DMS53 treated with DMSO at 0.1 percent for 48 hours (cell line): ENCODE data around the gene SNCB.

Source experiments
- DNase-seq: peaks from one replicate; lab custom pipeline; 2025; ENCODE audit not compliant: unreplicated experiment; lab: John Stamatoyannopoulos, UW

Gene SNCB

DNA sequence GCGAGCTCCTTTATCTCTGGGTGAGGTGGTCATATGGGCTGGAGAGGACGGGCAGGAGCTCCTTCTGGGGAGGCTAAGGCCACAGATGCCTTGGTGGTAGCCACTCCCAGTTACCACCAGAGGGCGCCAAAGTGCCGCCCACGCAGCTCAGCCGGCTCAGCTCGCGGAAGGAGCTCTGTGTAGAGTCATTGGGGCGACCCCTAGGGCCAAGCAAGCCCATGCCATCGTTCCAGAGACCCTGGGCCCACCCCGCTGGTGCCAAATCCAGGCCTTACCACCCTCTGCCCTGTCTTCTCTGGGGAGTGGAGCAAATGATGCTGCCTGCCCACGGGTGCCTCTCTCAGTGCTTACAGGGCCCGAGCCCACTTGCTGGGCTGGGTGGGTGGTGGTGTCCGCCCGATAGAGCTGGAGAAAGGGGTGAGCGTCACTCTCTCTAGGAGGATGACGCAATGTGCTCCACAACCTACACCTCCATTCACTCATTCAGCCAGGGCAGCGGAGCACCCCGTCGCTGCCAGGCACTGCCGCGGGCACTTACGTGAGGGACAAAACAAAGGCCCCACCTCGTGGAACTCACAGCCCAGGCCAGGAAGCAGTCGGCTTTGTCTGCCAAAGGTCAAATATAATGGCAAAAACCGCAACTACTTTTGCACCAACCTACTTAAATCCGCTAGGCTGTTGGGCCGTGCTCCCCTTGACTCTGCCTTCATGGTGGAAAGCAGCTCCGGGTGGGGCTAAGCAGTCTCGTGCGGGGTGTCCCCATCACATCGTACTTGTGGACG is 30.7 kb upstream of the SNCB start:
- peak; percentile 74 for DNase-seq

DNA sequence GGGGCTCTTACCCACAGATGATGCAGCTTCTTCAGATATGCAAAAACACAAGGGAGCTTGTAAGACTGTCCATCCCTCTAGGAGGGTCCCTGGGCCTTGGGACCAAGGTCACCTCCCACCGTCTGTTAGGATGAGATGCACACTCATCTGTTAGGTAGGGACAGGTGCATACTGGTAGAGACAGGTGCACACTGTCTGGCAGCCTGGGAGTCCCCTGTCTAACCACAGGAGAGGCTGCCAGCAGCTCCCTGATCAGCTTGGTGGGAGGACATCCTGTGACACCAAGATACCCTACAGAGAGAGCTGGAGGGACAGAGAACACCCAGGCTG is 30.2 kb upstream of the SNCB start:
- DNase-seq: peak; percentile 58

DNA sequence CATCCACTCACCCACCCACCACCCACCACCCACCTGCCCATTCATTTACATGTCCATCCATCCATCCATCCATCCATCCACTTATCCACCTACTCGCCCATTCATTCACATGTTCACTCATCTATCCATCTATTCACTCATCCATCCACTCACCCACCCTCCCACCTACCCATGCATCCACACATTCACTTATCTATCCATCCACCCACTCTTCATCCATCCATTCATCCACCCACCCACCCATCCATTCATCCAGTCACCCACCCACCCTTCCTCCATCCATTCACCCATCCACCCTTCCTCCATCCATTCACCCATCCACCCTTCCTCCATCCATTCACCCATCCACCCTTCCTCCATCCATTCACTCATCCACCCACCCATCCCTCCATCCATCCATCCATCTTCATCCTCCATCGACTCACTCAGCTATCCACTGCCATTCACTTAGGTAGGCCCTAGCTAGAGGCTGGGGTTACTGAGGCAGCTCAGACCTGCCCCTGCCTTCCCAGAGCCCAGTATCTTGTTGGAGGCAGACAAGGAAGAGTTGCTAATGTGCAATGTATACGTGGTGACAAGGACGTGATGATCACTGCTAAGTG is 29.6 kb upstream of the SNCB start:
- no peak for DNase-seq

DNA sequence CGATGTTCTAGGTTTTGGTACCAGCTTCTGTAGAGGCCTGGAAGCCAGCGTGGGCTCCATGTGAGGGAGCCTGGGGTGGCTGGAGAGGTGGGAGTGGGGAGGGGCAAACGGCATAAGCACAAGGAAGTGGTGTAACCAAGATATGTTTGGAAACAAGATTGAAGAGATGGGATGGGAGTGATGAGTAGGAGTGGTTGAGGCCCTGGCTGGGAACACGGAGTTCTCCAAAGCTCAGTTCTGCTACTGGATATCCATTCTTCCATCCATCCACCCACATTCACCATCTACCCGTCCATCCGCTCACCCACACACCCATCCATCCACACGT is 29.1 kb upstream of the SNCB start:
- DNase-seq: no peak

DNA sequence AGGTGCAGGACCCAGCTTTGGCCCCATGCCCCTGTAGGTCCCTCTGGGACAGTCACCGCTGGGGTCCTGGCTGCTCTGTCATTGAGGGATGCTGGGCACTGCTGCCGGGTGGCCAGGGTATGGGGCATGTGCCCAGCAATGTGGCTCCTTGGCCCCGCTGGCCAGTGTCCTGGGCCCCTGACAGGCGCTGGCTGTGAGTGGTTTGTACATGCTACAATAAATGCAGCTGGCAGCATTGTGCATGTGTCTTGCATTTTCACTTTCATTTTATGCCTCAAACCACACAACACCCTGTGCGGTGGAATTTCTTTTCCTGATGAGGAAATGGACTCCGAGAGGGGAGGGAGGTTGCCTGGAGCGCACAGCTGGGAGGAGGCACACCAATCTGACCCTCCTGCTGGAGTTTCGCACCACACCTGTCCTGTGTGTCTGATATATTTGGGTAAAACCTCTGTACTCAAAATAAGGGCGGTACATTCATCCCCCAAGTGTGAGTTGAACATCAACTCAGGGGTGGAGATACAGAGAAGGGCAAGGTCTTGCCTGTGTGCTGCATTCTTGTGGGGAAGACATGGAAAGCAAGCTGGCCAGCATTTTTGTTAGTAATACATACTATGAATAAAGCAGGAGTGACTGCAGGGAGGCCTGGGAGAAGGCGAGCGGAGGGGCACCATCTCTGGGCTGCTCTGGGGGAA is 28.6 kb upstream of the SNCB start:
- DNase-seq: no peak

DNA sequence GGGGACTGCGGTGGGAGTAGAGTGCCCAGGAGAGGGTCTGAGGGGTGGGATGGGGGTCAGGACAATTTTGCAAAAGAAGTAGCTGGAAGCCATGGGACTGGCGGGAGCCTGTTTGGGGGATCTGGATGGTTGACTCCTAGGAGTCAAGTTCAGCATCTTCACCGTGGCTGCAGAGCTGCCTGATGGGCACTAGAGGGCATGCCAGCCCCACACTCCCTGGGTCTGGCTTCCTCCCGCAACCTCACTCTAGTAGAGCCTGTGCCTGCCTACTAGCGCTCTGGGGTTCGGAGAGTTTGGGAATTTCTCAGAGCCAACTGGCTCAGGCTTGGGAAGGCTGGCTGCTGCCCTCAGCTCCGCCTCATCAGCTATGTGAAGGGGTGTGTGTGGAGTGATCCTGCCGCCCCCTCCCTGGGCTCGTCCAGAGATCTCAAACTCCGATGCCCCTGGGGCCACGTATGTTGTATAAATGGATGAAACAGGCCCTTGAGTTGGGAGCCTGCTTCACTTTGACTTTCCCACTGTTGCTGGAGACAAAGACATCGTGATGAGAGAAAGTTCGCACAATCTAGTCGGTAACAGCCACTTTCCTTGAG is 27.8 kb upstream of the SNCB start:
- peak; percentile 32 for DNase-seq

DNA sequence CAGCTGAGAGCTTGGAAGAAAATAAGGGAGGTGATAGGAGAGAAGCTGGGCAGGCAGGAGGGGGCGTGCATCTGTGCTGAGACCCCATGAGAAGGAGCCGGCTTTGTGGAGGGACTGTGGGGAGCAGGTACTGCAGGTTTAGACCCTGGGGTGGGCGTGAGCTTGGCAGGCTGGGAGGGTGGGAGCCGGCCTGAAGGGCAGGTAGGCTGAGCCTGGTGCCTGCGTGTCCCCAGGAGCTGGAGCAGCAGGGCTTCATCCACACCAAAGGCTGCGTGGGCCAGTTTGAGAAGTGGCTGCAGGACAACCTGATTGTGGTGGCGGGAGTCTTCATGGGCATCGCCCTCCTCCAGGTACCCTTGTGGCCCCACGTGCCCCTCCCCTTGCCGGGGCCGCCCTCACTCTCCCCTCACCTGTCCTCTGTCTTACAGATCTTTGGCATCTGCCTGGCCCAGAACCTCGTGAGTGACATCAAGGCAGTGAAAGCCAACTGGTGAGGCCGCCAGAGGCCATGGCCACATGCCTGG is 26.2 kb upstream of the SNCB start:
- DNase-seq: no peak

DNA sequence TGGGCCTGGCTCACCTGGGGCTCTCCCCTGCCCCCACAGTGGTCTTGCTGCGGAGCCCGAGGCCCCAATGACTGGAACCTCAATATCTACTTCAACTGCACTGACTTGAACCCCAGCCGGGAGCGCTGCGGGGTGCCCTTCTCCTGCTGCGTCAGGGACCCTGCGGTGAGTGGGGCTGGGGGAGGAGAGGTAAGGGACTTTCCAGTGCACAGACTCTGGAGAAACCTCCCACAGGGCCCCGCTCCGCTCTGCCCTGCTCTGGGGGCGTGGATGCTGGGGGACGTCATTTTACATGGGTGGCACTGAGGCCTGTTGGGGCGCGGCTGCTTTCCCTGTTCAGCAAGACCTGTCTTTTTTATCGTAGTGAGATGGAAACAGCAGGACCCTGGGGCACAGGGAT is 24.5 kb upstream of the SNCB start:
- DNase-seq: no peak

DNA sequence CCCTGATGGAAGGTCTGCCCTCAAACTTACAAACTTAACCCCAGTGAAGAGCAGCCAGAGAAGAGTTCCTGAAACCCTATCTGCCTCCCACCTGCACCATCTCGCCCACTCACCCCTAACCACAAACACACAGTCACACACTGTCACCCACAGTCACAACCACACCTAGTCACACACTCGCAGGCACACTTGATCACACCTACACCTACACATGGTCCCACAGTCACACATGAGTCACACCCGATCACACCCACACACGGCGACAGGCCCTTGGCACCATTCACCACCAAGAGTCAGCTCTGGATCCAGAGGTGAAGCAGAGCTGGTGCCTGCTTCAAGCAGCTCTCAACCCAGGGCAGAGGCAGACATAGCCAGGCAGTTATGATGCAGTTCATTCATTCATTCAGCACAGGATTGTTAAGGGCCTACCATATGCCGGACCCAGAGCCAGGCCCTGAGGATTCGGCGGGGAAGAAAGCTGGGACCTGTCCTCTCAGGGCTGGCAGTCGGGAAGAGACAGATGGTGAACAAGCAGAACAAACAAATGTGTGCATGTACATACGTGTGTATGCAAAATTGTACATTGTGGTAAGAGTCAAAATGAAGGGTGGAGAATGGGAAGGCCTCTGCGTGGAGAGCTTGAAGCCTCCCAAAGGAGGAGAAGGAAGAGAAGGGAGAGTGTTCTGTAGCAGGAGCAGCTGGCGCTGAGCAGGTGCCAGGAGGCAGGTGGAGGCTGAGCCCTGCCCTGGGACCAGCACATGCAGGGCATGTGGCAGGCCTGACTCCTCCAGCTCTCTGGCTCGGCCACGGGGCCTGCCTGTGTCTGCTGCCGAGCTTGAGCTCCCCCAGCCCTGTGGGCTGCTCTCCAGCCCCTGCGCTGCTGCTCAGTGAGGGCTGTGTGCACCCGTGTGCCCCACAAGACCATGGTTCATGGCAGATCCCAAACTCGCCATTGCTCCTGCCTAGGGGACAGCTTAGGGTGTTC is 23.4 kb upstream of the SNCB start:
- DNase-seq: peak; percentile 3

DNA sequence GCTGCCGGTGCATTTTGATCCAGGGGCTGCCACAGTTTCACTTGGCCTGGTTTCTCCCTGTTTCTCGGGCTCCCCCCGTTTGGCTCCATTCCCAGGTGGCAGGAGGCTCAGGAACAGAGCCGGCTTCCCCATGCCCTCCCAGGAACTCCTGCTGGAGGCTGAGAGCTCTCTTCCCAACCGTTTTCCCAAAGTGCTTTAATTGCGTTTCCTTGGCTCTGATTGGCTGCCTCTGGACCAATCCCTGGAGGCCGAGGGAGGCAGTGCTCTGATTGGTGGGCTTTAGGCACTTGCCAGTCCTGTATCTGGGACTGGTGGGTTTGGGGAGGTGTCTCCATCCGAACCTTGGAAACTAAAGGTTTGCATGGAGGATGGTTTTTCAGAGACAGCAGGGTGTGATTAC is 21.8 kb upstream of the SNCB start:
- no peak for DNase-seq

DNA sequence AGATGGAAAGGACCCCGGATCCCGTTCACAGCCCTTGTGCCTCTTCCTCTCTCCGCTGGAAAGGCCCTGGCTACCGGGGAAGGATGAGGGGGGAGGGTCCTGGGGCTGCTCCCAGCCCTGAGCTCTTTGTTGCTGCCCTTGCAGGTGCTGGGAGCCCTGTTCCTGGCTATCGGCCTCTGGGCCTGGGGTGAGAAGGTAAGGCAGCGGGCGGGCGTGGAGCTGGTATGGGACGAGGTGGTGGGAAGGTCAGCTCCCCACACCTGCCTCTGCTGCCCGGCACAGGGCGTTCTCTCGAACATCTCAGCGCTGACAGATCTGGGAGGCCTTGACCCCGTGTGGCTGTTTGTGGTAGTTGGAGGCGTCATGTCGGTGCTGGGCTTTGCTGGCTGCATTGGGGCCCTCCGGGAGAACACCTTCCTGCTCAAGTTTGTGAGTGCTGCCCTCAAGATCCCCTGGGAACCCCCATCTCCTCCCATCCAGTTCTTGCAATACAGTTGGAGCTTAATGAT is 21.2 kb upstream of the SNCB start:
- no peak for DNase-seq

DNA sequence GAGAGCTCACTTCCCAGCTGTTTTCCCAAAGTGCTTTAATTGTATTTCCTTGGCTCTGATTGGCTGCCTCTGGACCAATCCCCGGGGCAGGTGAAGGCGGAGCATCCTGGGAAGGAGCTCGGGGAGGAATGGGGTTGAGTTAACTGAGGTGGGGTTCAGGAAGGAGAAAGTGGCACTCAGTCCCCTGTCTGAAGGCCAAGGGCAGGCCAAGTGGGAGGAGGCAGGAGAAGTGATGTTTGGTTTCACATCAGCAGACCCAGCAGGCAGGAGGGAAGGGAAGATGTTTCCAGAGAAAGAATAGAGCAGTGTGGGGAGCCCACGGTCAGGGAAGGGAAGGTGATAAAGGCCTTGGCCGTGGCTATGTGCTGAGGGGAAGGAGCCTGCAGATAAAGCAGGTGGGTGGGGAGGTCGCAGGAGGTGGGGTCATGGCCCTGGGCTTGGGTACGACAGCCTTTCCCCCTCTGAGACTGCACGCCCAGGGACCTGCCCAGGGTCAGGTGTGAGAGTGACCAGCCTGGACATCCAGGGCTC is 20.1 kb upstream of the SNCB start:
- DNase-seq: no peak

DNA sequence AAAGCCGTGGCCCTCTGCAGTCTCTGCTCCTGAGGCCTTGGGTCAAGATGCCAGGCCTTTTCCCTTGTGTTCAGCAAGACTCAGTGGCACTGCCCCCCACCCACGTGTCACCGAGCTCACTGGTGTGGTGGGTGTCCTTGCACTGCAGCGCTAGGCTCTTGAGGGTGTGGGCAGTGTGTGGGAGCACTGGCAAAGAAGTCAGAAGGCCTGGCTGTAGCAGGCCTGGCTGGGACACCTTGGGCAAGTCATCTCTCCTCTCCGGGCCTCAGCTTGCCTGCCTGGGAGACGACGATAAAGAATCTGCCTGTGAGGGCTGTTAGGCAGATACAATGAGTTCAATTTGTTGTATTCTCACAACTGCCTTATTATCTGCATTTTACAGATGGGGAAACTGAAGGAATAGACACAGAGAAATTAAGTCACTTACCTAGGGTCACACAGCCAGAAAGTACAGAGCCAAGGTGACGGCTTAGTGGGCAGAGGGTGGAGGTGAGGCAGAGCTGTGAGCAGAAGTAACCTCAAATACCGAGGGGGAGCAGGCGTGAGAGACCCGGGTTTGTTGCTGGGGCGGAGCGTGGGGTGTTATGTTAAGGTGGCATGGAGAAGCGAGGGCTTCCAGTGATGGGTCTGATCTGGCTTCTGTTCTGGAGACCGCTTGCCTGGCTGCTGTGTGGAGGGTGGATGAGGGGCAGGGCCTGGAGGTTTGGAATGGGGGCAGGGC is 18.3 kb upstream of the SNCB start:
- DNase-seq: no peak

DNA sequence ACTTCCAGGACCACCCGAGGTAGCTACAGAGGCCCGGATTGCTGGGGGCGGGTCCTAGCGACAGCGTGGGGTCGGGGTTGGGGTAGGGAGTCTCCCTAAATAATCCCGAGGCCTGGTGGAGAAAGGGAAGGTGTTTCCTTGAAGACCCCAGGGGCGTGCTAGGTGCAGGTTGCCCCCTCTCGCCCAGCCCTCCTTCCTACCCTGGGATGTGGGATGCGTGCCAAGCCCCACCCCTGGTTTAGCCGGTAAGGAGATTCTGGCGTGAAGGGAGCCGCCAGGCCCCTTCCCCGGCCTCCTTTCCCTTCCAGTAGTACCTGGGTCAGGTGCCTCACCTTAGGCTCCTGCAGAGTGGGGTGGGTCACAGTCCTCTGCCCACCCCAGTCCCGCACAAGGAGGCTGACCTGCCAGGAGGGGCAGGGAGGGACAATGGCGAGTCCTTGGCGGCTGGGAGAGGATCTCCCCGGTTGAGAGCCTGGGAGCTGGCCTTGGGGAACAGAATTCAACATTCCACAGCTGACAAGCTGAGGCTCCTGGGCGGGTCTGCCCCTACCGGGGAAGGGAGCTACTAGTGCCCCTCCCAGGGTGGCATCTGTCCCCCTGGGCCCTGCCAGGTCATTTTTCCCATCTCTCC is 17.6 kb upstream of the SNCB start:
- peak; percentile 27 for DNase-seq

DNA sequence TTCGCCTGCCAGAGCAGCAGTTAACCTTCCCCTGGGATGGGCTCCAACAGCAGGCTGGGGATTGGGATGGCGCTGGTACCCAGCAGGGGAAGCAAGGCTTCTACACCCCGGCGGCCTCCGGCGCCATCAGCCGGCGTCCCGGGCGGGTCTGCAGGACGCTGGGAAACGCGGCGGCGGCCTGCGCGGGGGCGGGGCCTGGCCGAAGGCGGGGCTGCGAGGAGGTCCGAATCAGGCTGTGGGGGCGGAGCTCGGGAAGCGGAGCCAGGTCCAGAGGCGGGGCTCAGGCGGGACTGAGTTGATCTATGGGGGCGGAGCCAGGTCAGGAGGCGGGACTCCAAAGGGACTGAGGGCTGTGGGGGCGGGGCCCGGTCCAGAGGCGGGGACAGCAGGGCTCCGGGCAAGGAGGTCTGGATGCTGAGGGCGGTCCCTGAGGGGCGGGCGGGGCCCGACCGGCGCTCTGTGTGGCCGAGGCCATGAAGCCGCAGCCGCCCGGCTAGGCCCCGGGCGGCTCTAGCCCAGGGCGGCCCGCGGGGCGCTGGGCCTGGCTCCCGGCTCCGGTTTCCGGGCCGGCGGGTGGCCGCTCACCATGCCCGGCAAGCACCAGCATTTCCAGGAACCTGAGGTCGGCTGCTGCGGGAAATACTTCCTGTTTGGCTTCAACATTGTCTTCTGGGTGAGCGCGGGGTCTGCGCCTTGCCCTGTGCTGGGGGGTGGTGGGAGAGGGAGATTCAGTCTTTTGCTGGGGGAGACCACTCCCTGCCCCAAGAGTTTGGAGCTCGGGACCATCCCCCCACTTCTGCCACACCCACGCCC is 16.9 kb upstream of the SNCB start, which contains the start of gene TSPAN17:
TSPAN17 (plus strand) TSS at position 455 of the 813 bp plus-strand sequence; CDS start at position 587, 132 bp downstream.
- peak; percentile 98 for DNase-seq

DNA sequence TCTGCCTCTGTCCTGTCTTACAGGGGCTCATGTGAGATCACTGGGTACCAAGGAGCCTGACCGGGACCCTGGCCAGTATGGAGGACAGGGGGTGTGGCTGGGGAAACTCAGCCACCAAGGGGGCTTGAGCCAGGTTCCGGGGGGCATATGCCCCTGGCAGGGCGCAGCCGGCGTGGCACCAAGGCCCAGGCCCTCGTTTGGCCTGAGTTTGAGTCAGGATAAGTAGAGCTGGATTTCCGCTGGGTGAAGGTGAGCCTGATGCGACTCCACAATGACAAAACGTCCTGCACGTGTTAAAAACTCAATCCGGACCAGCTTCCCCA is 16.3 kb upstream of the SNCB start:
- no peak for DNase-seq

DNA sequence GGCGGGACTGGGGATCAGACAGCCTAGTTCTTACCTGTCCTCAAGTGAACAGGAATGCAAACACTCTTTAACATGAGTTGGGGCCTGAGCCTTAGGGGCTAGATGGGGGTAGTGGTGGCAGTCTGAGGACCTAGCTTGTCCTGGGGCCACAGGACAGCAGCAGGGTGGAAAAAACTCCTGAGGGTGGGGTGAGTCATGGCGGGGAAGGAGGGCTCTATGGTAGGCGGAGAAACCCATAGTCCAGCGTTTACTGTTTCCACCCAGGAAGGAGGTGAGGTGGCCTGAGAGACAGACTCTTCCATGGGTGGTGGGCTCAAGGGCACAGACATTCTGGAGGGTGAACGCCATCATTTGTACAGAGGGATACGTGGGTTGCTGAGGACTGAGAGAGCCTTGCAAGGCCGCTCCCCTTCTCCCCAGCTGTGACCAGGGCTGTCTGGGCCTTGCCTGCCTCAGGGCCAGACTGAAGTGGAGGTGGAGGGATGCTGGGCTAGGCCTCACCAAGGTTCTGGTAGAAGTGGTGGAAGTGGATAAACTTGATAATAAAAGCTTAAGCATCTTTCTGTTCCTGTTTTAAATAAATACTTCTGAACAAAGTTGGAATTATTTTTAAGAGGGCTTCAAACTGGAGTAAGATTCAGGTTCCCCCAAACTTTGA is 15.8 kb upstream of the SNCB start:
- DNase-seq: no peak
